ENCODE data around the gene SLC8A1. TPM values are rescaled to one million over a fixed set of nuclear protein-coding genes. Genes with fewer than 3 reads are reported as not detected.
"Not testable (repeated sequence)": the region's sequence is repeated elsewhere in the genome, so short reads cannot be mapped to it uniquely, and the experiment has no call there.

Gene SLC8A1
- total RNA-seq, 1 experiment from 2014 or later: 11.1 TPM

DNA sequence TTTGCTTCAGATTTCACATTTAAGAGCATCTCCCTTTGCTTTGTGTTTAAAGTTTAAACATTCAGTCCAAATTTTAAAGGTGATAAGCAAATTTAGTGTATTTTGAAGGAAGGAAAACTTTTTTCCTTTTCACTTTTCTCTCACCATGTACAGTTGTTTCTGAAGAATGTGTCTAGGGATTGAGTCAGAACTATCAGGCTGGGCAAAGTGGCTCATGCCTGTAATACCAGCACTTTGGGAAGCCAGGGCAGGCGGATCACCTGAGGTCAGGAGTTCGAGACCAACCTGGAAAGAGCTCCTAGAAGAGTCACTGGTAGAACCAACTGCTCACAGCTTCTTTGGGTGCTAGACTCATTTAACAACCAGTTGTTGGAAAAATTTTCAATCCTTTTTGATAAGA, 345.8 kb downstream of the SLC8A1 start:
- Histone ChIP-seq H3K9me3 (no peaks in the 10 kb centered on the region), H3K36me3 (no peaks in the 10 kb centered on the region), H3K27me3 (no peaks in the 10 kb centered on the region), H3K4me3 (peak overlapping the region; percentile 14; the same call in 1 of the 2 replicates)
- peak; percentile 24 for DNase-seq

DNA sequence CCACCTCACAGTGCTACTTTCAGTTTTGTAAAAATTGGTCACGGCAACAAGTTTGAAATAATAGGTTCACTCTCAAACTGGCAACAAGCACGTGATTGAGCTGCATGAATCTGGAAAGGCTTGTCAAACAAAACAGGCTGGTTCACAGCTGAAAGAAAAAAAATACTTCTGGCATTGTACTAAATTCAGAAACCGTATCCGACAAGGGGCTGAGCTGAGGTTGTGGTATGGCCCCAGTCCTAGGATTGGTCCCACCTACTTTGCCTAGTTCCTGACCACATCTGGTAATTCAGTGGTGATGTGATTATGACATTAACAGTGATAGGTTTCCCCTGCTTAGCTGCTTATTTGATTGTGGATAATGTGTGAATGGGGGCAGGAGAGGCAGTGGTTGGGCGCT, 346.3 kb downstream of the SLC8A1 start:
- peak; percentile 73 for DNase-seq
- Histone ChIP-seq H3K36me3 (no peaks in the 10 kb centered on the region), H3K27me3 (no peaks in the 10 kb centered on the region), H3K4me3 (peak overlapping the region; percentile 14), H3K9me3 (no peaks in the 10 kb centered on the region)

DNA sequence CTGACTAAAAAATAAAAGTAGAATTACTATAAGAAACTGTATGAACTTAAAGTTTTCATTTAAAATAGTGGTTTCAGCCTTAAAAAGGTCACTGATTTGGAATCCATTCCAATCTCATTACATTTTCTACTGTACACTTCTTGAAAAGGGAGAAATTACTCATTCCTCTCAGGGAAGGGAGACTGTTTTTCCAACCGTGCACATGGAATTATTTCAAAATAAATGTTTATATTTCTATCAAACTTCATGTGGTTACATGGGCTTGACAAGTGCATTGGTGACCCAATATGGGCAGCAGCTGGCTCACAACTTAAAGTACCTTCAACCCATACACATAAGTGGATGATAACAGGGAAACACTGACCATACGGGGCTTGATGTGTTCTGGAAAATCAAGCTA, 348.3 kb downstream of the SLC8A1 start:
- H3K36me3 ChIP-seq: no peaks in the 10 kb centered on the region
- H3K27me3 ChIP-seq: no peaks in the 10 kb centered on the region
- no peaks in the 10 kb centered on the region for H3K9me3 ChIP-seq
- peak; percentile 40 for DNase-seq
- H3K4me3 ChIP-seq: no peak overlapping the region

DNA sequence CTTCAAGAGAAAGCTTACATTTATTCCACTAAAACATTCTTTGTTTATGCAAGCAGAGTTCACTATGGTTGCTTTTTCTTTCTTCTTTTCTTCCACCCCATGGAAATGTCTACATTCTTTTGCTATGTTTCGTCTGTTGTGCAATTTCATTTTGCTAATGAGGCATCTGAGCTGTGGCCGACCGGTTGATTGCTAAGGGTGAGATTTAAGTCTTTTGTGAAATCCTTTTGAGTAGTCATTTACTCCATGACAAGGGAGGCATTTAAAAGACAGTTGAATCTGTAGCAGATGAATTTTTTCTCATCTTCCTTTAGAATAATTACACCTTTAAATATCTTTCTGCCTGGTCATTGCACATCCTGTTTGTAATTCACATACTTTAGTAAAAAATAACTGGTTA, 348.7 kb downstream of the SLC8A1 start:
- no peaks in the 10 kb centered on the region for H3K27me3 ChIP-seq
- no peaks in the 10 kb centered on the region for H3K36me3 ChIP-seq
- no peak for DNase-seq
- no peak overlapping the region for H3K4me3 ChIP-seq
- H3K9me3 ChIP-seq: no peaks in the 10 kb centered on the region

DNA sequence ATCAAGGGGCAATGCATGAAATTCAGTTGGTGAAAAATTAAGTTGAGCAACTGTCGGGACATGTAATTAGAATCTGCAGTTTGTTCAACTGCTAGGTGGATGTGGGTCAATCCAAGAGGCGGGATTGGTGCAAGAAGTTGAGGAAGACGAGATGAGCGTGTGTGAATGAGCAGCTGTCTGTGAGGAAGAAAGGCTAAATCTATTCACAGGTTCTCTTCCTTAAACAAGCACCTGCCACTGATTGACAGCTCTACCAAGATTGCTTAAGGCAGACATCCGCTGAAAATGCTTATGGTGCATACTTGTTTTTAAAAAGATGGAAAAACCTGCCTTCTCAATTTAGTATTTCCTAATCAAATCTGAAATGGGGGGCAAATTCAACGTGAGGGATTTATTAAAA, 349.4 kb downstream of the SLC8A1 start:
- no peak for DNase-seq
- H3K9me3 ChIP-seq: no peaks in the 10 kb centered on the region
- H3K36me3 ChIP-seq: no peaks in the 10 kb centered on the region
- H3K27me3 ChIP-seq: no peaks in the 10 kb centered on the region
- no peak overlapping the region for H3K4me3 ChIP-seq

DNA sequence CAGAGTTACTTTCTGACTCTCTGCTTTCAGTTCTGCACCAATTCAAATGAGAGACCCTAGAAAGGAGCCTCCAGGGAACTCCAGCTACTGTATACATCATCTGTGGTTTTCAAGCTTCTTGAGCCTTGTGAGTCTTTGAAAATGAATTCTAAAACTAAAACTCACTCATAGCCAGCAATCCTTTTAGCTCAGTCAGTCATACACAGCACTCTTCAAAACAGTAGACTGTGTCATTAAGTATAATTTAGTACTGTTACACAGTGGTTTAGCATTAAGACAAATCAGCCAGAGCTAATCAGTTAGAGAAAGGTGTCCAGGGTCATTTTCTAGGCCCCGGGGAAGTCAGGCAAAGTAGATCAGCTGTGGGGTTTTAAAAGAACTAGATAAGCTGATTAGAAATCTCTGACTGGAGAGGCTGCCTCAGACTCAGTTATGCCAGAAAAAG, 350.7 kb downstream of the SLC8A1 start:
- Histone ChIP-seq H3K4me3 (no peak overlapping the region), H3K27me3 (no peaks in the 10 kb centered on the region), H3K9me3 (no peaks in the 10 kb centered on the region), H3K36me3 (no peaks in the 10 kb centered on the region)
- no peak for DNase-seq

DNA sequence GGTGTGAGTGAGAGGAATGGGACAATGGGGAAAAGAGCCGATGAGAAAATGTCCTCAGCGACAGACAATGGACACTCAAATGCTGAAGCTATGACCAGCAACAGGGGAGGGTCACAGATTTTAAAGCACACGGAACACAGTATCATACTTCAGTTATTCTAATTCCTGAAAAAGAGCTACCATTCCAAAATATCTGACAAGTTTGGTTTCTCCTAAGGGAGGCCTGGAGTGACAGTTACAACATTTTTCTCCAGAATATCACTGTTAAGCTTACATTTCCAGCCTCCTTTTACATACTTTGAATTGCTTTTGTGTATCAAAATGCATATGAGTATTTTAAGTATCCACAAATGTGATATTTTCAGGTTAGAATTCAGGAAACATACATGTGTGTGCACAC, 351.2 kb downstream of the SLC8A1 start:
- Histone ChIP-seq H3K36me3 (no peaks in the 10 kb centered on the region), H3K4me3 (no peak overlapping the region), H3K9me3 (no peaks in the 10 kb centered on the region), H3K27me3 (no peaks in the 10 kb centered on the region)
- DNase-seq: no peak

DNA sequence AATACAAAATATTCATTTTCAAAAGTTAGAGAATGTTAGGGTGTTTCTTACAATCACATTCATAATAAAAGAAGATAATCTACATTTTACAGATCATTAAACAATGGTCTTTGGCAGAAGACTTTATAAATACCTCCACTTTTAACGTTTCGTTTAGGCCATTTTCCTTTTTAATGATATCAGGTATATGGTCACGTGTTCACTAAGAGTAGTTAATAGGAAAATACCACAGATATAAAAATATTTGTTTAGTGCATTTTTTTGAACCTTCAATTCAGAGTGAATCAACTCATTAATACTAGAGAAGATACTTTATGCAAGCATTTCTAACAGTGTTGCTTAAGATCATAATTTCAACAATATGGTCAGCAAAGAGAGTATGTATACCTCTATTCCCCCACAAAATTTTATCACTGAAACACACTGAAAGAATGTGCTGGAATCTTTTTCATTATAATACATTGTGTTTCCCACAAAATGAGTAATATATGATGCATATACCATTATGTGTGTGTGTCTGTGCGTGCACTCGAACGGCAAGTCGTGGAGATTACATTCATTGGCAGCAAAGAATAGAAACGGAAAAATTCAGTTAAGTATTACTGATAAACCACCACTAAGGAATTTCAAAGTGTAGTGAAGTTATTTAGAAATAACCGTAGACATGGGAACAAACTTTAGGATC, 353.0 kb downstream of the SLC8A1 start:
- Histone ChIP-seq H3K9me3 (no peaks in the 10 kb centered on the region), H3K36me3 (no peaks in the 10 kb centered on the region), H3K4me3 (no peak overlapping the region), H3K27me3 (no peaks in the 10 kb centered on the region)
- no peak for DNase-seq

DNA sequence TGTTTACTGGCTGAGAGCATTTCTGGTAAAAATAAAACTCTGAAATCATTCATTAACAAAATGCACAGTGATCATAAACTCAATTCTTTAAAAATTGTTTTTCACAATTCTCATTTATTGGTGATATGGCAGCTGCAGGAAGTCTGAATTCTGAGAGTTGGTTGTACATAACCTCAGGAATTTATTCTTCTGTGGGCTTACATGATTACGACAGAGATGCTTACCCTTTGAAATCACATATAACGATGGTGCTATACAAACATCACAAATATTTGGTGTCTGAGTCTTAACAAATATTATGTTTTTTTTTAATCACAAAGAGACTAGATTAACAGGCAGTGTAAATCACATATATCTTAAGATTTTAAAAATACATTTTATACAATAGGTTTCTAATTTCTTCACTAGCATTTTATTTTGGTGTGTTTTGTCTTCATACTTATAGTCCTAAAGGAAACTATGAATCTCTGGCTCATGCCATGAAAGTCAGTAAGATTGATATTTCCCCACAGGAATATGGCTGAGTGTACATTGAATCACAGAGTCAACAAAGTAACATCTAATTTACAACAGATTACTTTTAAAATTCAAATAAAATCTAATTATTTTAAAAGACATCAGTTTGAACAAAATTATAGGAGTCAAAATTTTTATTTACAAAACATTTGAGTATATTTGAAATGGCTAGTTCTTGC, 354.1 kb downstream of the SLC8A1 start:
- Histone ChIP-seq H3K27me3 (no peaks in the 10 kb centered on the region), H3K9me3 (no peaks in the 10 kb centered on the region), H3K4me3 (no peak overlapping the region), H3K36me3 (no peaks in the 10 kb centered on the region)
- no peak for DNase-seq

DNA sequence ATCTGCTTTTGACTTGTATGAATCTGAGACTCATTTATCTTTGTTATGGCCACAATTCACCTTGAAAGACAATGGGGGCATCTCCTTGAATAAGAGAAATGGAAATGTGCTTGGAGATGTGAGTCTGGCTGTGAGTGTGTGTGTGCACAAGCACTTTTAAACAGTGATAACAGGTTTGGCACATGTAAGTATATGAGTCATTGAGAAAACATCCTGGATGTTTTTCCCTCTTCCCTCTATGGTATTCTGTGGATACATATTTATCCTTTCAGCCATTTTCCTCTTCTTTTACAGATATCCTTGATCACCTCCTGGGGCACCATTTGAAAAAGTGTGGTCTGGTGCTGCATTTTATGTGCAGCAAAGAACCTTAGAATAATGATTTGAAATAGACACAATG, 355.5 kb downstream of the SLC8A1 start:
- Histone ChIP-seq H3K4me3 (no peak overlapping the region), H3K27me3 (no peaks in the 10 kb centered on the region), H3K36me3 (no peaks in the 10 kb centered on the region), H3K9me3 (no peaks in the 10 kb centered on the region)
- no peak for DNase-seq

DNA sequence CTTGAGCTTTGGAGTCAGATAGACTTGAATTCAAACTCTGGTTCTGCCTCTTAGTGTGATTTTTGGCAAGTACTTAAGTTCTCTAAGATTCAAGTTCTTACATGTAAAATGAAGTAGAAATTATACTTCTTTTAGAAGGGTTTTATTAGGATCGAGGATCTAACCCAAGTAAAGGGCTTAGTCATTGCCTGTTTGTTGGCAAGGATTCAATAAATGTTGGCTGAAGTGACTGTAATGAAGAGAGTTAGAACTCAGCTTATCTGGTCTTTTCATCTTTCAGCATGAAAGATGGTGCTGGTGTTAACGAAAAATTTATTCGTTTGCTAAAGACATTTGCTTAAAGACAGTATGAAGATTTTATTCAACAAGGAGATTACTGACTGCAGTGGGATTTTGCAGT, 356.9 kb downstream of the SLC8A1 start:
- Histone ChIP-seq H3K36me3 (no peaks in the 10 kb centered on the region), H3K4me3 (no peak overlapping the region), H3K27me3 (no peaks in the 10 kb centered on the region), H3K9me3 (no peaks in the 10 kb centered on the region)
- DNase-seq: no peak

DNA sequence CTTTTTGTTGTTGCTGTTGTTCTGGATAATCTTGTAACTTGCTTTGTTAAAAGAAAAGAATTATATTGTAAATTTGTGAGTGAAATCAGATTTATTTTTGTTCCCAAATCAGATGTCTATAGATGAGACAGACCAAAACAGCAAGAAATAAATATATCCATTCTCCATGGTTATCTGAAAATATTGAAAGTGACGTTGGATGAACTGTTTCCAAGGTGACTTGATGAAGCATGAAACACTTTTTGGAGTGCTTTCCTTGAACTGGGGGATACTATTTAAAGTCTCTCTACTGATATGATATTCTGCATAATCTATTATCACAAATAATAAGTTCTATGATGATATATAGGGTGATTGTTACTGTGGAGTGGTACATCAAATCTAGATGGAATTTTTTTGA, 357.4 kb downstream of the SLC8A1 start:
- DNase-seq: no peak
- Histone ChIP-seq H3K9me3 (no peaks in the 10 kb centered on the region), H3K4me3 (no peak overlapping the region)

DNA sequence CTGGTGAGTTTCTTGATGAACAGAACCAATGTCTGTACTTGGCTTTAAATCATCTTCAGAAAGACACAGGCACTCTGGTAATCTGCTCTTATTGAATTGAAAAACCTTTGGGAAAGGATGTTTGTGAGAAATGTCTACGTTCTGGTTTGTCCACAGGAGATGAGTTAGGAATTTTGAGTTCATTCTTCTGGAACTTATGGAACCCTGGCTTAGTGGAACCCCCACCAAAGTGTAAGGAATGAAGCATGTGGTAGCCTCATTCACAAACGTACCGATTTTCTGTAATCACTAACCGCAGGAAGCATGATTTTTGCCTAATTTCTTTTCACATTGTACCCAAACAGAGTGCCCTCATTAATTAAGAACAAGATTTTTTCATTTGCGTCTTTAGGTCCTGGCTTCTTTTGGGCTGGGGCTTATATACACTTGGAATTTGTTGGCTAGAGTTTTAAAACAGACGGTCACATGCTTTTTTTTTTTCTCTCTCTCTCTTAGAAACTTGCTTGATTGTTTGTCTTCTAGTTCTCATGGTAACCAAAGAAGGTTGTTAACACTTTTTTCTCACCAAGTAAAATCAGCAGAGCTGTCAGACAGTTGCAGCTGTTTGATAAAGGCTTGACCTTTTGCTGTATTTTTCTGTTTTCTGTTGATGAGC, 358.7 kb downstream of the SLC8A1 start:
- DNase-seq: no peak
- no peaks in the 10 kb centered on the region for H3K36me3 ChIP-seq
- H3K4me3 ChIP-seq: no peak overlapping the region
- no peaks in the 10 kb centered on the region for H3K9me3 ChIP-seq
- H3K27me3 ChIP-seq: no peaks in the 10 kb centered on the region

More for the DNA sequence above, 357.4 kb downstream of the SLC8A1 start:
- Histone ChIP-seq H3K36me3 (no peaks in the 10 kb centered on the region), H3K27me3 (no peaks in the 10 kb centered on the region)

DNA sequence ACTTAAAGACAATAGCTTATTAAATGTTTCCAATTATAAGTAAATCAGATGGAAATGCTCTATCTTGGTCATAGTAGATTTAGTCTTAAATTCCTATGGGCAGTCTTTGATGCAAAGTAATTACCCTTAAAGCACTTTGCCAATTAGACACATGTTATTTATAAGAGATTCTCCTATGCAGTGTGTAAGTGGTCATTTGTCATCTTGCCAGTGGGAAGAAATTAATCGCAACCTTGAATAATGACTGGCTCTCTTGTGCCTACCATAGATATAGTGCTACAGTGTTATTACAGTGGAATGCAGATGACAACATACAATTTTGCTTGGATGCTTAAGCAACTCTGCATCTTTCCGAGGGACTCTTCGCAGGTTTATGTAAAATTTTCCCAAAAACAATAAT, 361.8 kb downstream of the SLC8A1 start:
- H3K27me3 ChIP-seq: no peaks in the 10 kb centered on the region
- H3K4me3 ChIP-seq: no peak overlapping the region
- DNase-seq: no peak
- H3K36me3 ChIP-seq: no peaks in the 10 kb centered on the region
- no peaks in the 10 kb centered on the region for H3K9me3 ChIP-seq

DNA sequence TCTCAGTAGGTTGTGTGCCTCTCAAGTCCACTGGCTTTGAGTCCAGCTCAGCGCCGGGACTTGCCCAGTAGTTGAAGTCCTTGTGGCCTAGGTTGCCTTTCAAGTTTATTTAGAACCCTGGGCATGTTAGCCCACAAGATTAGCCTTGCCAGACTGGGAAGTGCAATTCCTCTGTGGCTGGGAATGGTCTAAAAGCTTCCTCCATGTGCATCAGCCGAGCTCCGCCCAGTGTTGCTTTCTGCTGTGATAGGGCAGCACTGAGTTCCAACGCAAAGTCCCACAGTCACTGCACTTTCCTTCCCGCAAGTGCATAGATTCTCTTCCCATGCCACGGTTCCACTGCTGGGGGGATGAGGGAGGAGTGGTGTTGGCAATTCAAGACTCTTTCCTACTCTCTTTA, 364.0 kb downstream of the SLC8A1 start:
- no peaks in the 10 kb centered on the region for H3K36me3 ChIP-seq
- no peak for DNase-seq
- peaks cover 2% of the 10 kb centered on the region; the same call in 1 of the 2 replicates for H3K9me3 ChIP-seq
- H3K27me3 ChIP-seq: no peaks in the 10 kb centered on the region
- no peak overlapping the region for H3K4me3 ChIP-seq

DNA sequence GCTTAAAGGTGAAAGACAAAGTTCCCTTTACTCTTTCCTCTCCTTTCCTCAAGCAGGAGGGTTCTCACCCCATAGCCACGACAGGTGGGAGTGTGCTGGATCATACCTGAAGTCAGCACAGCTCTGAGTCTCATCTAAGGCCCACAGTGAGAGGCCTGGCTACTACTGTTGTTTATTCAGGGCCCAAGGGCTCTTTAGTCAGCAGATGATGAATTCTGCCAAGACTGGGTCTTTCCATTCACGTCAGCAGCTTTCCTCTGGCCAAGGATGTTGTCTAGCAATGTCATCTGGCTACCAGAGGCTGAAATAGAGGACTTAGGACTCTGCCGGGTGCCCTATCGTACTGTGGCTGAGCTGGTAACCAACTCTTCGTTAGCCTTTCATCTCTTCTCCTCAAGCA, 364.5 kb downstream of the SLC8A1 start:
- H3K27me3 ChIP-seq: no peaks in the 10 kb centered on the region
- DNase-seq: no peak
- H3K4me3 ChIP-seq: no peak overlapping the region
- H3K36me3 ChIP-seq: no peaks in the 10 kb centered on the region
- H3K9me3 ChIP-seq: peaks cover 2% of the 10 kb centered on the region; the same call in 1 of the 2 replicates

DNA sequence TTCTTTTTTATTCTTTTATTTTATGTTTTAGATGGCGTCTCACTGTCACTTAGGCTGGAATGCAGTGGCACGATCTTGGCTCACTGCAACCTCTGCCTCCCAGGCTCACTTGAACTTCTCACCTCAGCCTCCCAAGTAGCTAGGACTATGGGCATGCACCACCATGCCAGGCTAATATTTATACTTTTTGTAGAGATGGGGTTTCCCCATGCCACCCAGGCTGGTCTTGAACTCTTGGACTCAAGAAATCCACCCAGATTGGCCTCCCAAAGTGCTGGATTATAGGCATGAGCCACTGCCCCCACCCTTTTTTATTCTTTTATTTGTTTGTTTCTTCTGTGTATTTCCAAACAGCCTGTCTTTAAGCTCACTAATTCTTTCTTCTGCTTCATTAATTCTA, 366.1 kb downstream of the SLC8A1 start:
- Histone ChIP-seq H3K36me3 (no peaks in the 10 kb centered on the region), H3K27me3 (no peaks in the 10 kb centered on the region), H3K4me3 (no peak overlapping the region), H3K9me3 (peaks cover 2% of the 10 kb centered on the region; the same call in 1 of the 2 replicates)
- DNase-seq: no peak

DNA sequence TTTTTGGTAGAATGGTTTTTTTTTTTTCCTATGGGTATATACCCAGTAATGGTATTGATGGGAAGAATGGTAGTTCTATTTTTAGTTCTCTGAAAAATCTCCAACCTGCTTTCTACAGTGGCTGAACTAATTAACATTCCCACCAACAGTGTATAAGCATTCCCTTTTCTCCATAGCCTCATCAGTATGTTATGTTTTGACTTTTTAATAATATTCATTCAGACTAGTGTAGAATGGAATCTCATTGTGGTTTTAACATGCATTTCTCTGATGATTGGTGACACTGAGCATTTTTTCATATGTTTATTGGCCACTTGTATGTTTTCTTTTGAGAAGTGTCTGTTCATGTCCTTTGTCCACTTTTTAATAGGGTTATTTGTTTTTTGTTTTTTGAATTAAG, 378.6 kb downstream of the SLC8A1 start:
- H3K9me3 ChIP-seq, H3K27me3 ChIP-seq, H3K4me3 ChIP-seq, H3K36me3 ChIP-seq, DNase-seq: not testable (repeated sequence)
